Vagina (tissue), 2 donors: Measurements from ENCODE around the gene TNFSF15.

Experiments used
- CTCF ChIP-seq, 3 experiments: fragments of 450-650 bp in 2 of 3; fragments of 200-600 bp in 1 of 3; sonication (generic) in 1 of 3; IDR thresholded peaks; one replicate each; pipeline ENCODE4 v1.5.1; 2017 to 2019; ENCODE audit warnings: antibody characterized with exemption in 3 of 3, mild to moderate bottlenecking in 2 of 3, moderate library complexity in 2 of 3
- POLR2A ChIP-seq, 2 donors: fragments of 450-650 bp; IDR thresholded peaks; one replicate each; pipeline ENCODE4 v1.6.1; 2017; ENCODE audit warnings: antibody characterized with exemption in 2 of 2, mild to moderate bottlenecking in 2 of 2, moderate library complexity in 2 of 2
- POLR2AphosphoS5 ChIP-seq, 2 donors: sonication (generic); formaldehyde crosslinking; IDR thresholded peaks; one replicate each; pipeline ENCODE4 v1.9.0; 2017; ENCODE audit warnings: antibody characterized with exemption in 2 of 2, mild to moderate bottlenecking in 2 of 2, low read depth in 1 of 2; ENCODE audit not compliant: insufficient read depth in 1 of 2

GRCh38 chr9:114789006-114789405 is 16.8 kb downstream of the TNFSF15 start:
- TF ChIP-seq CTCF (IDR thresholded peaks at IDR 0.05): no peak
- no peak for TF ChIP-seq POLR2A (IDR thresholded peaks at IDR 0.05)
- no peak for TF ChIP-seq POLR2AphosphoS5 (IDR thresholded peaks at IDR 0.05; ENCODE audit: insufficient read depth in 1 of 2, low read depth in 1 of 2)
